ENCODE measurements around the gene APOO. TPM values are rescaled to one million over a fixed set of nuclear protein-coding genes. Genes with fewer than 3 reads are reported as not detected.

Gene APOO
- total and polyA plus RNA-seq, 2 experiments from 2014 or later: 32.8 to 72.4 TPM

DNA sequence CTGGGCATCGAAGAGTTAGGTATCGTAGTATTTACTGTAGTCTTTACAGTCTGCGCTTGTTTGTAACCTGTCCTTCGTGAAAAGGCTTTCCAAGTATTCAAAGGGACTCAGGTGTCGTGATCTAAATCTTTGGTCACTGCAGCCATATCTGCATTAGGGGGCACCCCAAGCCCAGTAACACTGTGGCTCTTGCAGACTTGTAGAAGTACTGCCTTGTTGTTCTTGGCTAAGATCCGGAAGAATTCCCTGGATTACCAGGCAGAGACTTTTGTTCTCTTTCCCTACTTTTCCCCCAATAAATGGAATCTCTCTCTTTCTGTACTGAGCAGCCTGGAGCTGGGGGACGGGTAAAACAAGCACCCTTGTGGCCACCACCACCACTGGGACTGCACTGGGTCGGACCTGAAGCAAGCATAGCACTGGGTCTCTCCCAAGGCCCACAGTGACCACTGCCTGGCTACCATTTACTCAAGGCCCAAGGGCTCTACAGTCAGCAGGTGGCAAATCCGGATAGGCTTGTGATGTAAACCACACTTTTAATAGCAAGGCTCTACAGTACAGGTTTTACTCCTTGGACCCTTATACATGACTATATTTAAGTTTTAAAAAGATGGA lies 12.1 kb upstream of the APOO start:
- ATAC-seq (peak; percentile 83), DNase-seq (ENCODE audit: low spot score) (peak; percentile 39)
- Mint-ChIP-seq H3K27ac (peak overlapping the region; percentile 89; the same call in 1 of the 2 replicates), H3K36me3 (ENCODE audit: low read depth) (no peaks in the 10 kb centered on the region), H3K27me3 (ENCODE audit: insufficient read depth, low read depth, poor library complexity) (no peaks in the 10 kb centered on the region), H3K4me3 (no peak overlapping the region), H3K4me1 (peaks cover 6% of the 10 kb centered on the region; the same call in 1 of the 3 replicates), H3K9me3 (no peaks in the 10 kb centered on the region)
- H3K9me2 ChIP-seq (ENCODE audit: insufficient read depth): no peaks in the 10 kb centered on the region
- H3K4me2 ChIP-seq: no peak overlapping the region
- TF ChIP-seq, protein P1, sequence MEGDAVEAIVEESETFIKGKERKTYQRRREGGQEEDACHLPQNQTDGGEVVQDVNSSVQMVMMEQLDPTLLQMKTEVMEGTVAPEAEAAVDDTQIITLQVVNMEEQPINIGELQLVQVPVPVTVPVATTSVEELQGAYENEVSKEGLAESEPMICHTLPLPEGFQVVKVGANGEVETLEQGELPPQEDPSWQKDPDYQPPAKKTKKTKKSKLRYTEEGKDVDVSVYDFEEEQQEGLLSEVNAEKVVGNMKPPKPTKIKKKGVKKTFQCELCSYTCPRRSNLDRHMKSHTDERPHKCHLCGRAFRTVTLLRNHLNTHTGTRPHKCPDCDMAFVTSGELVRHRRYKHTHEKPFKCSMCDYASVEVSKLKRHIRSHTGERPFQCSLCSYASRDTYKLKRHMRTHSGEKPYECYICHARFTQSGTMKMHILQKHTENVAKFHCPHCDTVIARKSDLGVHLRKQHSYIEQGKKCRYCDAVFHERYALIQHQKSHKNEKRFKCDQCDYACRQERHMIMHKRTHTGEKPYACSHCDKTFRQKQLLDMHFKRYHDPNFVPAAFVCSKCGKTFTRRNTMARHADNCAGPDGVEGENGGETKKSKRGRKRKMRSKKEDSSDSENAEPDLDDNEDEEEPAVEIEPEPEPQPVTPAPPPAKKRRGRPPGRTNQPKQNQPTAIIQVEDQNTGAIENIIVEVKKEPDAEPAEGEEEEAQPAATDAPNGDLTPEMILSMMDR (conservative IDR thresholded peaks at IDR 0.05; ENCODE audit: low read depth in 2 of 2): peak; percentile 49 to 80
- no peak for TF ChIP-seq STAT1 (IDR thresholded peaks at IDR 0.05; ENCODE audit: unreplicated experiment)
- H3K4me1 ChIP-seq (ENCODE audit: insufficient read depth): no peaks in the 10 kb centered on the region
- H3K4me3 ChIP-seq: no peak overlapping the region
- H2AFZ ChIP-seq: no peak overlapping the region
- H3K79me2 ChIP-seq (replicated peaks; ENCODE audit: insufficient read depth): no peaks in the 10 kb centered on the region
- no peaks in the 10 kb centered on the region for H3K36me3 ChIP-seq (ENCODE audit: insufficient read depth)
- no peaks in the 10 kb centered on the region for H3K27me3 ChIP-seq (ENCODE audit: insufficient read depth)
- no peaks in the 10 kb centered on the region for H4K20me1 ChIP-seq (replicated peaks; ENCODE audit: insufficient read depth)
- H3F3A ChIP-seq (replicated peaks; ENCODE audit: low read depth): no peaks in the 10 kb centered on the region
- H3K27ac ChIP-seq (ENCODE audit: low read depth): no peak overlapping the region

DNA sequence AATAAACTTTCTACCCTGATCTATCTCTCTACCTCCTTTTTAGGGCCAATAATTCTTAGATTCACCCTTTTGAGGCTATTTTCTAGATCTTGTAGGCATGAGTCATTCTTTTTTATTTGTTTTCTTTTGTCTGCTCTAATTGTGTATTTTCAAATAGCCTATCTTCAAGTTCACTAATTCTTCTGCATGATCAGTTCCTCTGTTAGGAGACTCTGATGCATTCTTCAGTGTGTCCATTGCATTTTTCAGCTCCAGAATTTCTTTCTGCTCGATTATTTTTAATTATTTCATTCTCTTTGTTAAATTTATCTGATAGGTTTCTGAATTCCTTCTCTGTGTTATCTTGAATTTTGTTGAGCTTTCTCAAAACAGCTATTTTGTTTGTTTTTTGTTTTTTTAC lies 11.4 kb upstream of the APOO start:
- Mint-ChIP-seq H3K9me3 (no peaks in the 10 kb centered on the region), H3K4me3 (no peak overlapping the region)
- no peak for DNase-seq (ENCODE audit: low spot score)
- no peak for TF ChIP-seq EZH2phosphoT487 (IDR thresholded peaks at IDR 0.05; ENCODE audit: unreplicated experiment)
- no peak for TF ChIP-seq EZH2 (IDR thresholded peaks at IDR 0.05; ENCODE audit: low read depth, unreplicated experiment)
- no peak for TF ChIP-seq STAT1 (IDR thresholded peaks at IDR 0.05; ENCODE audit: unreplicated experiment)
- TF ChIP-seq, protein P2, sequence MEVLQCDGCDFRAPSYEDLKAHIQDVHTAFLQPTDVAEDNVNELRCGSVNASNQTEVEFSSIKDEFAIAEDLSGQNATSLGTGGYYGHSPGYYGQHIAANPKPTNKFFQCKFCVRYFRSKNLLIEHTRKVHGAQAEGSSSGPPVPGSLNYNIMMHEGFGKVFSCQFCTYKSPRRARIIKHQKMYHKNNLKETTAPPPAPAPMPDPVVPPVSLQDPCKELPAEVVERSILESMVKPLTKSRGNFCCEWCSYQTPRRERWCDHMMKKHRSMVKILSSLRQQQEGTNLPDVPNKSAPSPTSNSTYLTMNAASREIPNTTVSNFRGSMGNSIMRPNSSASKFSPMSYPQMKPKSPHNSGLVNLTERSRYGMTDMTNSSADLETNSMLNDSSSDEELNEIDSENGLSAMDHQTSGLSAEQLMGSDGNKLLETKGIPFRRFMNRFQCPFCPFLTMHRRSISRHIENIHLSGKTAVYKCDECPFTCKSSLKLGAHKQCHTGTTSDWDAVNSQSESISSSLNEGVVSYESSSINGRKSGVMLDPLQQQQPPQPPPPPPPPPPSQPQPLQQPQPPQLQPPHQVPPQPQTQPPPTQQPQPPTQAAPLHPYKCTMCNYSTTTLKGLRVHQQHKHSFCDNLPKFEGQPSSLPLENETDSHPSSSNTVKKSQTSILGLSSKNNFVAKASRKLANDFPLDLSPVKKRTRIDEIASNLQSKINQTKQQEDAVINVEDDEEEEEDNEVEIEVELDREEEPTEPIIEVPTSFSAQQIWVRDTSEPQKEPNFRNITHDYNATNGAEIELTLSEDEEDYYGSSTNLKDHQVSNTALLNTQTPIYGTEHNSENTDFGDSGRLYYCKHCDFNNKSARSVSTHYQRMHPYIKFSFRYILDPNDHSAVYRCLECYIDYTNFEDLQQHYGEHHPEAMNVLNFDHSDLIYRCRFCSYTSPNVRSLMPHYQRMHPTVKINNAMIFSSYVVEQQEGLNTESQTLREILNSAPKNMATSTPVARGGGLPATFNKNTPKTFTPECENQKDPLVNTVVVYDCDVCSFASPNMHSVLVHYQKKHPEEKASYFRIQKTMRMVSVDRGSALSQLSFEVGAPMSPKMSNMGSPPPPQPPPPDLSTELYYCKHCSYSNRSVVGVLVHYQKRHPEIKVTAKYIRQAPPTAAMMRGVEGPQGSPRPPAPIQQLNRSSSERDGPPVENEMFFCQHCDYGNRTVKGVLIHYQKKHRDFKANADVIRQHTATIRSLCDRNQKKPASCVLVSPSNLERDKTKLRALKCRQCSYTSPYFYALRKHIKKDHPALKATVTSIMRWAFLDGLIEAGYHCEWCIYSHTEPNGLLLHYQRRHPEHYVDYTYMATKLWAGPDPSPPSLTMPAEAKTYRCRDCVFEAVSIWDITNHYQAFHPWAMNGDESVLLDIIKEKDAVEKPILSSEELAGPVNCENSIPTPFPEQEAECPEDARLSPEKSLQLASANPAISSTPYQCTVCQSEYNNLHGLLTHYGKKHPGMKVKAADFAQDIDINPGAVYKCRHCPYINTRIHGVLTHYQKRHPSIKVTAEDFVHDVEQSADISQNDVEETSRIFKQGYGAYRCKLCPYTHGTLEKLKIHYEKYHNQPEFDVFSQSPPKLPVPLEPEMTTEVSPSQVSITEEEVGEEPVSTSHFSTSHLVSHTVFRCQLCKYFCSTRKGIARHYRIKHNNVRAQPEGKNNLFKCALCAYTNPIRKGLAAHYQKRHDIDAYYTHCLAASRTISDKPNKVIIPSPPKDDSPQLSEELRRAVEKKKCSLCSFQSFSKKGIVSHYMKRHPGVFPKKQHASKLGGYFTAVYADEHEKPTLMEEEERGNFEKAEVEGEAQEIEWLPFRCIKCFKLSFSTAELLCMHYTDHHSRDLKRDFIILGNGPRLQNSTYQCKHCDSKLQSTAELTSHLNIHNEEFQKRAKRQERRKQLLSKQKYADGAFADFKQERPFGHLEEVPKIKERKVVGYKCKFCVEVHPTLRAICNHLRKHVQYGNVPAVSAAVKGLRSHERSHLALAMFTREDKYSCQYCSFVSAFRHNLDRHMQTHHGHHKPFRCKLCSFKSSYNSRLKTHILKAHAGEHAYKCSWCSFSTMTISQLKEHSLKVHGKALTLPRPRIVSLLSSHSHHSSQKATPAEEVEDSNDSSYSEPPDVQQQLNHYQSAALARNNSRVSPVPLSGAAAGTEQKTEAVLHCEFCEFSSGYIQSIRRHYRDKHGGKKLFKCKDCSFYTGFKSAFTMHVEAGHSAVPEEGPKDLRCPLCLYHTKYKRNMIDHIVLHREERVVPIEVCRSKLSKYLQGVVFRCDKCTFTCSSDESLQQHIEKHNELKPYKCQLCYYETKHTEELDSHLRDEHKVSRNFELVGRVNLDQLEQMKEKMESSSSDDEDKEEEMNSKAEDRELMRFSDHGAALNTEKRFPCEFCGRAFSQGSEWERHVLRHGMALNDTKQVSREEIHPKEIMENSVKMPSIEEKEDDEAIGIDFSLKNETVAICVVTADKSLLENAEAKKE (CRISPR knock-in tag; IDR thresholded peaks at IDR 0.05): no peak
- TF ChIP-seq ZNF331 (CRISPR knock-in tag; IDR thresholded peaks at IDR 0.05; ENCODE audit: low read depth): no peak
- no peak for TF ChIP-seq ZNF114 (CRISPR knock-in tag; IDR thresholded peaks at IDR 0.05)
- TF ChIP-seq CREB1 (CRISPR knock-in tag; IDR thresholded peaks at IDR 0.05; ENCODE audit: low read depth): no peak
- TF ChIP-seq, protein P3, sequence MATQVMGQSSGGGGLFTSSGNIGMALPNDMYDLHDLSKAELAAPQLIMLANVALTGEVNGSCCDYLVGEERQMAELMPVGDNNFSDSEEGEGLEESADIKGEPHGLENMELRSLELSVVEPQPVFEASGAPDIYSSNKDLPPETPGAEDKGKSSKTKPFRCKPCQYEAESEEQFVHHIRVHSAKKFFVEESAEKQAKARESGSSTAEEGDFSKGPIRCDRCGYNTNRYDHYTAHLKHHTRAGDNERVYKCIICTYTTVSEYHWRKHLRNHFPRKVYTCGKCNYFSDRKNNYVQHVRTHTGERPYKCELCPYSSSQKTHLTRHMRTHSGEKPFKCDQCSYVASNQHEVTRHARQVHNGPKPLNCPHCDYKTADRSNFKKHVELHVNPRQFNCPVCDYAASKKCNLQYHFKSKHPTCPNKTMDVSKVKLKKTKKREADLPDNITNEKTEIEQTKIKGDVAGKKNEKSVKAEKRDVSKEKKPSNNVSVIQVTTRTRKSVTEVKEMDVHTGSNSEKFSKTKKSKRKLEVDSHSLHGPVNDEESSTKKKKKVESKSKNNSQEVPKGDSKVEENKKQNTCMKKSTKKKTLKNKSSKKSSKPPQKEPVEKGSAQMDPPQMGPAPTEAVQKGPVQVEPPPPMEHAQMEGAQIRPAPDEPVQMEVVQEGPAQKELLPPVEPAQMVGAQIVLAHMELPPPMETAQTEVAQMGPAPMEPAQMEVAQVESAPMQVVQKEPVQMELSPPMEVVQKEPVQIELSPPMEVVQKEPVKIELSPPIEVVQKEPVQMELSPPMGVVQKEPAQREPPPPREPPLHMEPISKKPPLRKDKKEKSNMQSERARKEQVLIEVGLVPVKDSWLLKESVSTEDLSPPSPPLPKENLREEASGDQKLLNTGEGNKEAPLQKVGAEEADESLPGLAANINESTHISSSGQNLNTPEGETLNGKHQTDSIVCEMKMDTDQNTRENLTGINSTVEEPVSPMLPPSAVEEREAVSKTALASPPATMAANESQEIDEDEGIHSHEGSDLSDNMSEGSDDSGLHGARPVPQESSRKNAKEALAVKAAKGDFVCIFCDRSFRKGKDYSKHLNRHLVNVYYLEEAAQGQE (IDR thresholded peaks at IDR 0.05; ENCODE audit: unreplicated experiment): no peak
- no peak for TF ChIP-seq NANOG (IDR thresholded peaks at IDR 0.05; ENCODE audit: borderline replicate concordance)

More for the DNA sequence above, 11.4 kb upstream of the APOO start:
- ATAC-seq: no peak
- Histone ChIP-seq H3K27ac (ENCODE audit: low read depth) (no peak overlapping the region), H3F3A (replicated peaks; ENCODE audit: low read depth) (no peaks in the 10 kb centered on the region), H2AFZ (no peak overlapping the region), H3K27me3 (ENCODE audit: insufficient read depth) (no peaks in the 10 kb centered on the region), H3K36me3 (ENCODE audit: insufficient read depth) (no peaks in the 10 kb centered on the region), H3K4me3 (no peak overlapping the region), H3K4me2 (no peak overlapping the region), H3K79me2 (replicated peaks; ENCODE audit: insufficient read depth) (no peaks in the 10 kb centered on the region), H3K4me1 (ENCODE audit: insufficient read depth) (no peaks in the 10 kb centered on the region), H3K9me2 (ENCODE audit: insufficient read depth) (no peaks in the 10 kb centered on the region), H4K20me1 (replicated peaks; ENCODE audit: insufficient read depth) (no peaks in the 10 kb centered on the region)
- Mint-ChIP-seq H3K4me1 (peaks cover 6% of the 10 kb centered on the region; the same call in 1 of the 3 replicates), H3K27ac (no peak overlapping the region), H3K36me3 (ENCODE audit: low read depth) (no peaks in the 10 kb centered on the region), H3K27me3 (ENCODE audit: insufficient read depth, low read depth, poor library complexity) (no peaks in the 10 kb centered on the region)
